ENCODE data around the gene MNX1.

DNA sequence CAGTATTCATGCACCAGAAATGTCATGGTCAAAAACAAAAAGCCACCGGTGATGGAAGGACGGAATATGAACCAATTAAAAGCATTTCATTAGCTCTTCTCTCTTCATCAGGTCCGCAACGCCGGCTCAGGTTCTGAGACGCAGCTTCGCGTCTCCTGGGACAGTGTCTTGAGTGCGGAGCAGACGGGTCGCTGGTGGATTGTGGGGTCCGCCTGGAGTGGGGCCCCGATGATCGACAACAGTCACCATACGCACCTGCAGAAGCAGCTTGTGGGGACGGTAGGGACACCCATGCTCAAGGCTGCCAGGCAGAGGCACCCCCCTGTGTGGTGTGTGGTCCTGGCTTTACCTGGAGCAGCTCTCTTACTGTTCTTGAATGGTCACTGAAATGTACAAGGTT lies 47.6 kb downstream of the MNX1 start:
- no peak for TF ChIP-seq POLR2AphosphoS5 (IDR thresholded peaks at IDR 0.05)
- TF ChIP-seq, protein P1, sequence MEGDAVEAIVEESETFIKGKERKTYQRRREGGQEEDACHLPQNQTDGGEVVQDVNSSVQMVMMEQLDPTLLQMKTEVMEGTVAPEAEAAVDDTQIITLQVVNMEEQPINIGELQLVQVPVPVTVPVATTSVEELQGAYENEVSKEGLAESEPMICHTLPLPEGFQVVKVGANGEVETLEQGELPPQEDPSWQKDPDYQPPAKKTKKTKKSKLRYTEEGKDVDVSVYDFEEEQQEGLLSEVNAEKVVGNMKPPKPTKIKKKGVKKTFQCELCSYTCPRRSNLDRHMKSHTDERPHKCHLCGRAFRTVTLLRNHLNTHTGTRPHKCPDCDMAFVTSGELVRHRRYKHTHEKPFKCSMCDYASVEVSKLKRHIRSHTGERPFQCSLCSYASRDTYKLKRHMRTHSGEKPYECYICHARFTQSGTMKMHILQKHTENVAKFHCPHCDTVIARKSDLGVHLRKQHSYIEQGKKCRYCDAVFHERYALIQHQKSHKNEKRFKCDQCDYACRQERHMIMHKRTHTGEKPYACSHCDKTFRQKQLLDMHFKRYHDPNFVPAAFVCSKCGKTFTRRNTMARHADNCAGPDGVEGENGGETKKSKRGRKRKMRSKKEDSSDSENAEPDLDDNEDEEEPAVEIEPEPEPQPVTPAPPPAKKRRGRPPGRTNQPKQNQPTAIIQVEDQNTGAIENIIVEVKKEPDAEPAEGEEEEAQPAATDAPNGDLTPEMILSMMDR (IDR thresholded peaks at IDR 0.05; ENCODE audit: poor library complexity, severe bottlenecking), result no peak
- no peak for TF ChIP-seq EZH2 (IDR thresholded peaks at IDR 0.05; ENCODE audit: borderline replicate concordance, insufficient read depth, low read length, poor library complexity, severe bottlenecking)
- TF ChIP-seq SMC3 (conservative IDR thresholded peaks at IDR 0.05; ENCODE audit: poor library complexity), result no peak
- TF ChIP-seq, protein P2, sequence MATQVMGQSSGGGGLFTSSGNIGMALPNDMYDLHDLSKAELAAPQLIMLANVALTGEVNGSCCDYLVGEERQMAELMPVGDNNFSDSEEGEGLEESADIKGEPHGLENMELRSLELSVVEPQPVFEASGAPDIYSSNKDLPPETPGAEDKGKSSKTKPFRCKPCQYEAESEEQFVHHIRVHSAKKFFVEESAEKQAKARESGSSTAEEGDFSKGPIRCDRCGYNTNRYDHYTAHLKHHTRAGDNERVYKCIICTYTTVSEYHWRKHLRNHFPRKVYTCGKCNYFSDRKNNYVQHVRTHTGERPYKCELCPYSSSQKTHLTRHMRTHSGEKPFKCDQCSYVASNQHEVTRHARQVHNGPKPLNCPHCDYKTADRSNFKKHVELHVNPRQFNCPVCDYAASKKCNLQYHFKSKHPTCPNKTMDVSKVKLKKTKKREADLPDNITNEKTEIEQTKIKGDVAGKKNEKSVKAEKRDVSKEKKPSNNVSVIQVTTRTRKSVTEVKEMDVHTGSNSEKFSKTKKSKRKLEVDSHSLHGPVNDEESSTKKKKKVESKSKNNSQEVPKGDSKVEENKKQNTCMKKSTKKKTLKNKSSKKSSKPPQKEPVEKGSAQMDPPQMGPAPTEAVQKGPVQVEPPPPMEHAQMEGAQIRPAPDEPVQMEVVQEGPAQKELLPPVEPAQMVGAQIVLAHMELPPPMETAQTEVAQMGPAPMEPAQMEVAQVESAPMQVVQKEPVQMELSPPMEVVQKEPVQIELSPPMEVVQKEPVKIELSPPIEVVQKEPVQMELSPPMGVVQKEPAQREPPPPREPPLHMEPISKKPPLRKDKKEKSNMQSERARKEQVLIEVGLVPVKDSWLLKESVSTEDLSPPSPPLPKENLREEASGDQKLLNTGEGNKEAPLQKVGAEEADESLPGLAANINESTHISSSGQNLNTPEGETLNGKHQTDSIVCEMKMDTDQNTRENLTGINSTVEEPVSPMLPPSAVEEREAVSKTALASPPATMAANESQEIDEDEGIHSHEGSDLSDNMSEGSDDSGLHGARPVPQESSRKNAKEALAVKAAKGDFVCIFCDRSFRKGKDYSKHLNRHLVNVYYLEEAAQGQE (IDR thresholded peaks at IDR 0.05; ENCODE audit: borderline replicate concordance), result no peak
- no peak for TF ChIP-seq MXI1 (conservative IDR thresholded peaks at IDR 0.05; ENCODE audit: poor library complexity, severe bottlenecking)
- TF ChIP-seq TAF1 (IDR thresholded peaks at IDR 0.05; ENCODE audit: low read depth), result no peak
- TF ChIP-seq EP300 (conservative IDR thresholded peaks at IDR 0.05; ENCODE audit: poor library complexity, severe bottlenecking), result no peak
- TF ChIP-seq RAD21 (conservative IDR thresholded peaks at IDR 0.05), result no peak

All from neural cell (in vitro differentiated cells).